ENCODE data around the gene KCTD6.

The KCTD6 gene

DNA sequence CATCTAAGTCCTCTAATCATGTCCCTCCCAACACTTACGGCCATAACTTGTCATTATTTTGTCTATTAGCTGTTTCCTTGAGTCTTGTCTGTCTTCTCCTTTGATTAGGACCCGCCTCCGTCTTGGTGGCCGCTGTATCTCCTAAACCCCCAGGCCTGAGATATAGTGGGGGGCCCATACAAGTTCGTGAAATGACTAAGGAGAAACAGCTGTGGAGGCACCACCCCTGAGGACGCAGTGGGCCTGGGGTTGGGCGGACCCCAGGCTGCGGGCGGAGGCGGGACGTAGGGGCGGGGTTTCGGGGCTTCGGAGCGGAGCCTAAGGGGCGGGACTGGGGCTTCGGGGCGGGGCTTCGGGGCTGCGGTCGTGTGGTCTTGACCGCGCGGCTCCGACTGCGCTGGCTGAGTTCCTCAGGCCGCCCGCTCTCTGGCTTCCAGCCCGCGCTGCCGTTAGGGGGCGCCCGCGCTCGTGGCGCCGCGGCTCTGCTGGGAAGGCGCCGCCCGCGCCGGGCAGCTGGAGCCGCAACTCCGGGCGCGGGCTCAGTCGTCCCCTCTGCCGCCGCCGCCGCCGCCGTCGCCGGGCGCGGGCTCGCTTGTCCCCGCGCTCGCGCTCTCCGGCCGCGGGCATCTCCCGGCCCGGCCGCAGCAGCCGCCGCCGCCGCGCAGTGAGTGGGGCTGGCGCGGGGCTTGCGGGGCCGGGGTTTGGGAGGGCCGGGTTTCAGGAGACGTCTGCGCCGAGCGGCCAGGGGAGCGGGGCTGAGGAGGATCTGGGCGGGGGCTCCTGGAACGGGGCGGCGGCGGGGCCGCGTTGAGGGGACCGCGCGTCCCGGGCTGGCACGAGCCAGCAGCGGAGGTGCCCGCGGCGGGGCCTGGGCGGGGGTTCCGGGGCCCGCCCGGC lies at the start of gene KCTD6:
Gene KCTD6 (plus strand): TSS at position 591 of the 897 bp plus-strand sequence. CDS start 6,660 bp downstream, outside the sequence.
- peak within 1 kb of the TSS; percentile 78 to 89 for H3K27ac Mint-ChIP-seq
- ATAC-seq: peak; percentile 93
- peak; percentile 89 to 90 for DNase-seq

DNA sequence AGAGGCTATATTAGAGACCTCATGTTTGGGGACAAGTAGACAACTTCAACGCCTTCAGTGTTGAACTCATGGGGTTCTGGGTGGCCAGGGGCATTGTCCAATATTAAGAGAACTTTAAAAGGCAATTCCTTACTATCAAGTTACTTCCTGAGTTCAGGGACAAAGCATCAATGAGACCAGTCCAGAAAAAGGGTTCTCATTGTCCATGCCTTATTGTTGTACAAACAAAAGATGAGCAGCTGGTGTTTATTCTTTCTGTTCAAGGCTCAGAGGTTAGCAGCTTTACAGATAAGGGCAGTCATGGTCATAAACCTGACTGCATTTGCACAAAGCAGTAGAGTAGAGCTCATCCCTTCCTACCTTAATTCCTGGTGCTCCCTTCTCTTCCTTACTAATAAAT lies 39.7 kb upstream of the KCTD6 start:
- Mint-ChIP-seq H3K9me3 (peaks cover 16 to 22% of the 10 kb centered on the region in 2 donors), H3K4me1 (peaks cover 6% of the 10 kb centered on the region), H3K27me3 (no peaks in the 10 kb centered on the region), H3K4me3 (no peak overlapping the region), H3K27ac (no peak overlapping the region)
- no peak for ATAC-seq
- no peak for DNase-seq

More for the DNA sequence above, at the start of gene KCTD6:
- Mint-ChIP-seq H3K27me3 (peaks cover 33% of the 10 kb centered on the region), H3K4me1 (peaks cover 56% of the 10 kb centered on the region), H3K9me3 (no peaks in the 10 kb centered on the region), H3K4me3 (peak within 1 kb of the TSS; percentile 82 to 96)

DNA sequence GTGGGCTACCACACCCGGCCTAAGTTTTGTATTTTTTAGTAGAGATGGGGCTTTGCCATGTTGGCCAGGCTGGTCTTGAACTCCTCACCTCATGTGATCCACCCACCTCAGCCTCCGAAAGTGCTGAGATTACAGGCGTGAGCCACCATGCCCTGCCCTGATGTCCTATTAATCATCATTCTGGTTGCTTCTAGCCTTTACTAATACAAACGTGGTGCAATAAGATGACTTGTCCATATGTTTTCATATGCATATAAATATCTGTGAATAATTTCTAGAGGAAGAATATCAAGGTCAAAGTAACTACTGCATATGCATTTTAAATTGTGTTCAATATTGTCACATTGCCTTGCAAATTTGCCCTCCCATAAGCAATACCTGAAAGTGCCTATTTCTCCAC lies 32.7 kb upstream of the KCTD6 start:
- DNase-seq (no peak), ATAC-seq (no peak)
- H3K4me1 Mint-ChIP-seq: peaks cover 15% of the 10 kb centered on the region
- H3K27me3 Mint-ChIP-seq: peaks cover 8% of the 10 kb centered on the region
- no peak overlapping the region for H3K27ac Mint-ChIP-seq
- H3K4me3 Mint-ChIP-seq: no peak overlapping the region
- H3K9me3 Mint-ChIP-seq: peaks cover 5 to 15% of the 10 kb centered on the region in 2 donors

DNA sequence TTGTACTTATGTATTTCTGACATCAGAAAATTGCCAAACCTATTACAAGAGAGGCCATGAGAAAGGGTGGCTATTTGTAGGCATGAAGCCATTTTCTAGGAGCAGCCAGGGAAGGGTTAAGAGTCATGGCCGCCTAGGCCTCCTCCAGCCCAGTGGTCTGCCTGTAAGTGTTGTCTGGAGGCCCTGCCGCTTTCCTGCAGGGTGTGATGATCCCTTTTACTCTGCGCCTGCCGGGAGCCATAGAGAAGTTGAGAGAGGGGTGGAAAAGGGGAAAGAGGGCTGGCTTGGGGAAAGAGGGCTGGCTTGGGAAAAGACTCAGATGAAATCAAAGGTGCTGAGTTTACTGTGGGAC lies 29.1 kb upstream of the KCTD6 start:
- DNase-seq: no peak
- H3K4me3 Mint-ChIP-seq: no peak overlapping the region
- H3K27me3 Mint-ChIP-seq: peaks cover 8% of the 10 kb centered on the region
- peaks cover 21% of the 10 kb centered on the region for H3K4me1 Mint-ChIP-seq
- ATAC-seq: no peak
- no peak overlapping the region for H3K27ac Mint-ChIP-seq
- no peaks in the 10 kb centered on the region for H3K9me3 Mint-ChIP-seq

DNA sequence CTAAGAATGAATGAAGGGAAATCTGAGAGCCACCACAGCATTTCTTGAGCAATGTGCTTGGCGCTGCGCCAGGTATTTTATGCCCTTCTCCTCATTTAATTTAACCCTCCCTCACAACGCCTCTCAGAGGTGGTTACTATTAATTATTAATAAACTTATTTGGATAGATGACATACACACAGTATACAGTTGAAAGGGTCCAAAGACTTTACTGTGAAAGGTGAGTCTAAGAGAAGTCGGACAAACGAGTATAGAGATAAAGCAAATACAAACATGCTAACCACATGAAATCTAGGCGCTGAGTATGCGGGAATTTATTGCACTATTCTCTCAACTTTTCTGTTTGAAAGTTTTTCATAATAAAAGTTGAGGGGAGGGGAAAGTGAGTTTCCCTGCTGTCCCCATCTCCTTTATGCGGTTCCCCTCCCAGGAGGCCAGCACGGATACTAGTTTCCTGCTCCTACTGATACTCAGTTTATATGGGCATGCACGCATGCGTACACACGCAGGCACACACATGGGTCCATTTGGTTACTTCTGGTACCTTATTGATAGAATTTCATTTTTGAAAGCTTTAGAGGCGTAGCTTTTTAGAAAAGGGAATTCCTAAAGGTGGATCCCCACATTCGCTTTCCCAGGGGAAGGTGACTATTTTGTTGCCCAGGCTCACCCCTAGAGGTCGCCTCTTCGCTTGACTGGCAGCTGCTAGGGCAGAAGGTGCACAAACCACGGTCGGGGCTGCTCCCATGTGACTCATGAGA lies 28.5 kb upstream of the KCTD6 start:
- Mint-ChIP-seq H3K9me3 (no peaks in the 10 kb centered on the region), H3K27ac (no peak overlapping the region), H3K4me3 (peak overlapping the region; percentile 12 to 37), H3K27me3 (peaks cover 8% of the 10 kb centered on the region), H3K4me1 (peaks cover 21% of the 10 kb centered on the region)
- DNase-seq: peak; percentile 73 to 86
- peak; percentile 99 for ATAC-seq

DNA sequence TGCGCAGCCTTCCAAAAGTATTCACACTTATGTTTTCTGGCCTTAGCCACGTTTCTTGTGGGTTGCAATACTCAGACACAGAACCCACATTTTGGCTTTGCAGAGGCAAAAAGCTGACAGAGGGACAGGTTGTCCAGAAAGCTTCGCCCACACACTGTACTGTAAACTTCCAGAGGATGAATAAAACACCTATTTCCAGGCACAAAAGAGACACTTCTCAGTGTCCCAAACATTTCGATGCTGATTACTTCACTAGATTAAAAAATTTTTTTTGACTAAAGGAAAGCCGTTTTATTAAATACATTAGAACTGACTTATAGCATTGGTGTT lies 28.0 kb upstream of the KCTD6 start:
- peaks cover 8% of the 10 kb centered on the region for H3K27me3 Mint-ChIP-seq
- no peak for ATAC-seq
- no peaks in the 10 kb centered on the region for H3K9me3 Mint-ChIP-seq
- DNase-seq: no peak
- peaks cover 21% of the 10 kb centered on the region for H3K4me1 Mint-ChIP-seq
- H3K4me3 Mint-ChIP-seq: peak overlapping the region; percentile 12 to 37
- no peak overlapping the region for H3K27ac Mint-ChIP-seq

DNA sequence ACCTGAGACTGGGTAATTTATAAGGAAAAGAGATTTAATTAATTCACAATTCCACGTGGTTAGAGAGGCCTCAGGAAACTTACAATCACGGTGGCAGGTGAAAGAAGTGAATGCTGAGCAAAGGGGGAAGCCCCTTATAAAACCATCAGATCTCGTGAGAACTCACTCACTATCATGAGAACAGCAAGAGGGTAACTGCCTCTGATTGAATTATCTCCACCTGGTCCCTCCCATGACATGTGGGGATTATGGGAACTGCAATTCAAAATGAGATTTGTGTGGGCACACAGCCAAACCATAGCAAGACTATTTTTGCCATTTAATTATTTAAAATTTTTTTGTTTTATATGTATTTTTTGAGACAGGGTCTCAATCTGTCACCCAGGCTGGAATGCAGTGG lies 27.0 kb upstream of the KCTD6 start:
- peak; percentile 43 for ATAC-seq
- H3K4me3 Mint-ChIP-seq: no peak overlapping the region

DNA sequence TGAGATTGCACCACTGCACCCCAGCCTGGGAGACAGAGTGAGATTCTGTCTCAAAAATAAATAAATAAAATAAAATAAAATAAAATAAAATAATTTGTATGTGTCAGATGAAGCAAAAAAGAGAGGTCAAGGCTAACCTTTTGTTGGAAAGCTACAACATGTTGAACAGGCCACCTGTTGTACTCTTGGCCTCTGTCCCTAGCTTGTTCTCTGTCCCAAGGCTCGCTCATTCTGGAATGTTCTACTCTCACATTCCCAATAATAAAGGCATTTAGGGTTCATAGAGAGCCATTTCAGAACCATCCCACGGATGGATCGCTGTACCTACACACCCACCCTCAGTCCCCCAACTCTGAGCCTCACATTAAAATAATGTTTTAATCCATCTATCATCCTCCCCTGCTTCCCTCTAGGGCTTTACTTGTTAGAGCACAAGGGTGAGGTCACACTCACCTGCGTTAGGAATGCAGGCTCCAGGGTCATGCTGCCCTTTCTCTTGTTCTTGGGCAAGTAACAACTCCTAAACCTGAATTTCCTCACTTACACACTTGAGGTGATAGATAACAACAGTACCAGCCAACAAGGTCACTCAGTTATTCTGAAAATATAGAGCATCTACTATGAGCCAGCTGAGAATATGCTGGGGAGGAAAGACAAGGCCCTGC lies 24.9 kb upstream of the KCTD6 start:
- Mint-ChIP-seq H3K27me3 (peaks cover 8% of the 10 kb centered on the region), H3K27ac (no peak overlapping the region), H3K9me3 (no peaks in the 10 kb centered on the region), H3K4me3 (no peak overlapping the region), H3K4me1 (peaks cover 39% of the 10 kb centered on the region)
- DNase-seq (no peak), ATAC-seq (no peak)

More for the DNA sequence above, 27.0 kb upstream of the KCTD6 start:
- Mint-ChIP-seq H3K27me3 (peaks cover 8% of the 10 kb centered on the region), H3K27ac (no peak overlapping the region), H3K4me1 (peaks cover 21% of the 10 kb centered on the region), H3K9me3 (no peaks in the 10 kb centered on the region)
- DNase-seq: peak; percentile 5 to 24

DNA sequence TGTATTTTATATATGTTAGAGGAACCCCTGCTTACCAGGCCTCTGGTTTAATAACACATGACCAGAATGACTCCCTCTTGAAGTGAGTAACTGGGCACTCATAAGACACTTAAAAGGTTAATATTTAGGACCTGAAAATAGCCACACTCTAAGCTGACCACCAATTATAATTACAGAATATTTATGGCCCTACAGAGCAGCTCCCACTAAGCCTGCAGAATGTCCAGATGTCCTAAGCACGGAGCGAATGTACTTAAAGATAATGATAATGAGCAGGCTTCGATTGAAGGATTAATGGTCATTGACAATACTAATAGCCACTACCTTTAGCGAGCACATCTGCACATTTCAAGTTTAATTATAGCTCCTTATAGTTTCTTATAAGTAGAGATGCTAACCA lies 22.8 kb upstream of the KCTD6 start:
- Mint-ChIP-seq H3K9me3 (no peaks in the 10 kb centered on the region), H3K27ac (no peak overlapping the region), H3K4me3 (no peak overlapping the region), H3K27me3 (peaks cover 8% of the 10 kb centered on the region), H3K4me1 (peaks cover 29% of the 10 kb centered on the region)
- DNase-seq (no peak), ATAC-seq (no peak)

DNA sequence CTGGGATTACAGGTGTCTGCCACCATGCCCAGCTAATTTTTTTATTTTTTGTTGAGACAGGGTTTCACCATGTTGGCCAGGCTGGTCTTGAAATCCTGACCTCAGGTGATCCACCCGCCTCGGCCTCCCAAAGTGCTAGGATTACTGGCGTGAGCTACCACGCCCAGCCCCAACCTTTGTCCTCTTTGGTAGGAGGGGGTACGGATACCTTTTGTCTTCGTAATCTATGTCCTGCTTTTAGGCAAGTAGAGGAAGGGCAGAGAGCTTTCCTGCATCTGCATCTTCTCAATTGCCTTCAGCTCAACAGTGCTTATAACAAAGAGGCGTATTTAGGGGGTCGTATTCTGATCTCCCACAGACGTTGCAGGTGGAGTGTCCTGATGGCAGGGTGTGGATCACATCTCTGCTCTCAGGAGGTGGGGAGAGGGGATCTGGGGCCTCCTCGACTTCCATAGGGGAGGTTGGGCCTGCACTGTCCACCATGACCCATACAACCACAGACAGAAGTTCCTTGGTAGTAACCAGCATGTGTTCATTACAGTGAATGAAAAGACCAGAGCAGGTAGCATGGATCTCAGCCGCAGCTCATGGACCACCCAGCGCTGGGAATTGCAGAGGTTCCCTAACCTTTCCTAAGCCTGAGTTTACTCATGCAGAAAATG lies 21.4 kb upstream of the KCTD6 start:
- ATAC-seq (no peak), DNase-seq (no peak)
- Mint-ChIP-seq H3K27ac (peak overlapping the region in 1 of 2 donors; percentile 12), H3K27me3 (peaks cover 8% of the 10 kb centered on the region), H3K4me3 (no peak overlapping the region), H3K4me1 (peaks cover 33% of the 10 kb centered on the region), H3K9me3 (no peaks in the 10 kb centered on the region)

DNA sequence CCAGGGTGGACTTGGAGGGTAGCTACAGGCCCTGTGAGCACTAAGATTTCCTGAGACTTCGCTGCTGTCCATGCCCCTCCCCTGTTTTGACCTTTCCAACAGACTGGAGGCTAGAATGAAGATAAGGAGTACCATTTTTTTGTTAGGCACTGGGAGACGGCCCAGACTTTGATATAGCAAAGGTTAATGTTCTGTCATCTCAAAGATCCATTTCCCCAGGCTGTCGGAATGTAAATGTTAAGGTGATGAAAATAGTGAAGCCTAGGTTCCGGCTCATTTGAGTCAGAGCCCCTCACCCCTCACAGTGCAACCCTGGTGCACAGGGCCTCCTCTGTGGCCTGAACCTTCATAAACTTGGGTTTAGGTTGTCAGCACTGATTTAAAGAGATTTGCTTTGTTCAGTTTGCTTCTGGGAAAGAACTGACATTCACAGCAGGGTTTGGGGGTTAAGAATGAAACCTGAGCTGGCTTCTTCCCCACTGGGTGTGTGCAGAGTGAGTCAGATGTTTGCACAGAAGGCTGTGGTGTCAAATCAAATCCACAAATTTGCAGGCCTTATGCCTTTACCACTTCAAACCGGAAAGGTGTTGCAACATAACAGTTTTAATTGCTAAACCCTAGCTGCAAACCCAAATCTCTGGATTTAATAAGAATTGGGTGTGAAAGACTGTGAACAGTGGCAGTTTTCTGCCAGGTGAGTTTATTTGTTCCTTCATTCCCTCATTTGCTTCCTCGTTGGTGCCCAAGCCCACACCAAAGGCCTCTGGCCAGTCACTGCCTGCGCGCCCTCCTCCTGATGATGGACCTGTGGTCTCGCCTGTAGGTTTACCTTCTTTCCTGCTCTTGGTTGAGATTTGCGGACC lies 20.6 kb upstream of the KCTD6 start:
- Mint-ChIP-seq H3K4me3 (no peak overlapping the region), H3K4me1 (peaks cover 33% of the 10 kb centered on the region), H3K27me3 (peaks cover 8% of the 10 kb centered on the region), H3K9me3 (no peaks in the 10 kb centered on the region), H3K27ac (peak overlapping the region in 1 of 2 donors; percentile 90)
- ATAC-seq: peak; percentile 97
- DNase-seq: peak; percentile 57 to 84

DNA sequence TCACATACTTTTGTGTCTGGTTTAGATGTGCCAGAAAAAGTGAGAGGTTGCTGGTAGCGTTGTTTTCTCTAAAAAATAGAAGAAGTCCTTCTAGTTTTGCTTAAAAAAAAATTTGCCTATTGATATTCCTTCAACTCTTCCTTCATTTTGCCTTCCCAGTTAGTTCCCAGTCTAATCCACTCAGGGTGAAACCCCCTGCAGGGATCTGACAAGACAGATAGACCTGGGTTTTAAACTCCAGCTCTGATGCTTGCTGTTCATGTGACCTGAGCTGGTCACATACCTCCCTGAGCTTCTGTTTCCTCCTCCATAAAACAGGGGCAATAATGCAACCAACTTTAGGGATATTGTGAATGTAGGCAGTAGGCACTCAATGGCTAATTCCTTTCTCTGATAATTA lies 18.6 kb upstream of the KCTD6 start:
- peaks cover 33% of the 10 kb centered on the region for H3K4me1 Mint-ChIP-seq
- no peaks in the 10 kb centered on the region for H3K9me3 Mint-ChIP-seq
- no peak overlapping the region for H3K27ac Mint-ChIP-seq
- no peak overlapping the region for H3K4me3 Mint-ChIP-seq
- peaks cover 15% of the 10 kb centered on the region for H3K27me3 Mint-ChIP-seq
- ATAC-seq: no peak
- DNase-seq: no peak

DNA sequence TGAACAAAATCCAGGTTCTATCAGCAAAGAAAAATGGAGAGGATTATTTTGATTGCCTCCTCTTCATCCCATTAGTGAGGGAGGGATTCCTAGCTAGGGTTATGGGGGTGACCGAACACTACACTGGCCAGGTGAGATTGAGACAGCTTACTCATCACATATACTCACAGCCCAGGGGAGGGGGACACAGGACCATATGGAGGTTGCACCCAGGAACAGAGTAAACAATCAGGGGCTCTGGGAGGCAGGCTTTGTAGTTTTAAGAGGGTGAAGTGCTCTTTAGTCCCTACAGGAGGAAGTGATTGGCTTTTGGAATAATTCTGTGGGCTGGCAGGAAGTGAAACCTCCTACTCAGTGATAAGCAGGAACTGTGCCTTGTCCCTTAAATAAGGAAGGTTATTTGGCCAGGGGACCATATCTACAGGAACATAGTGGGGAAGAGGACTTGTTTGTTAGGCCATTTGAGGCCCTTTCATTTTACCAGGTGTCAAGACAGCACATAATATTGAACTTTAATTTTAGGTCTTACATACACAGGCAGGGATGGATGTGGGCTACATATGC lies 17.5 kb upstream of the KCTD6 start:
- H3K27ac Mint-ChIP-seq: no peak overlapping the region
- peaks cover 33% of the 10 kb centered on the region for H3K4me1 Mint-ChIP-seq
- peaks cover 0 to 4% of the 10 kb centered on the region in 2 donors for H3K9me3 Mint-ChIP-seq
- no peak overlapping the region for H3K4me3 Mint-ChIP-seq
- no peak for ATAC-seq
- peaks cover 15% of the 10 kb centered on the region for H3K27me3 Mint-ChIP-seq
- no peak for DNase-seq

DNA sequence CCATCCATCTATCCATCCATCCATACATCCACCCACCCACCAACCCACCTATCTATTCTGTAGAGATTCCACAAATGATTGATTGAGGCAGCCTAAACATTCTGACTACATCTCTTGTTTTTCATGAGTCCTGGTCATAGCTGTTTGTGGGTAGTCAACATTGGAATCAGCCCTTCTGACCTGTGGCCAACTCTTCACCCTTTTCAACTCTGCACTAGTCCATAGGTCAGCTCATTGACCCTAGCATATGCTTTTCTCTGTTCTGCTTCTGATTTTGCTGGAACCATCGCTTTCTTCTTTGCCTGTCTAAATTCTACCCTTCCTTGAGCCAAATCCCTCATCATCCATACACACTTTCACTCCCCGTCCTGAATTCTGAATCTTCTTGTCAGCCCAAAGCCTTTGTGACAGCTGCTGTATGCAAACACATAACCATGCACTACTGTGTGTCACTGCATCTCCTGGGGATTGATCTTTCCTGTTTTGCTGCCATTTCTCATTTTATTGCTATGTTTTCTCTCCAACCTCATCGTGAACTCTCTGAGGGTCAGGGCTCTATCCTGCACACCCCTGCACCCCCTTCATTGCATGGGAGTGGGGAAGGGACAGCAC lies 16.8 kb upstream of the KCTD6 start:
- DNase-seq (no peak), ATAC-seq (no peak)
- Mint-ChIP-seq H3K9me3 (peaks cover 0 to 4% of the 10 kb centered on the region in 2 donors), H3K4me1 (peaks cover 33% of the 10 kb centered on the region), H3K27ac (no peak overlapping the region), H3K27me3 (peaks cover 15% of the 10 kb centered on the region), H3K4me3 (no peak overlapping the region)

Measured in stimulated activated naive CD8-positive, alpha-beta T cell treated with anti-CD3 and anti-CD28 coated beads, Interleukin-15, amount 100 ng/mL, for 72 hours (primary cell).